Activated effector memory CD4-positive, alpha-beta T cell treated with Interleukin-2 at 50 U/mL for 16 hours (primary cell): Measurements from ENCODE around the gene NEDD4L.

Experiments used
- DNase-seq: peaks from one replicate; pipeline ENCODE4 v3.0.0-alpha.2; 2020

The NEDD4L gene

DNA sequence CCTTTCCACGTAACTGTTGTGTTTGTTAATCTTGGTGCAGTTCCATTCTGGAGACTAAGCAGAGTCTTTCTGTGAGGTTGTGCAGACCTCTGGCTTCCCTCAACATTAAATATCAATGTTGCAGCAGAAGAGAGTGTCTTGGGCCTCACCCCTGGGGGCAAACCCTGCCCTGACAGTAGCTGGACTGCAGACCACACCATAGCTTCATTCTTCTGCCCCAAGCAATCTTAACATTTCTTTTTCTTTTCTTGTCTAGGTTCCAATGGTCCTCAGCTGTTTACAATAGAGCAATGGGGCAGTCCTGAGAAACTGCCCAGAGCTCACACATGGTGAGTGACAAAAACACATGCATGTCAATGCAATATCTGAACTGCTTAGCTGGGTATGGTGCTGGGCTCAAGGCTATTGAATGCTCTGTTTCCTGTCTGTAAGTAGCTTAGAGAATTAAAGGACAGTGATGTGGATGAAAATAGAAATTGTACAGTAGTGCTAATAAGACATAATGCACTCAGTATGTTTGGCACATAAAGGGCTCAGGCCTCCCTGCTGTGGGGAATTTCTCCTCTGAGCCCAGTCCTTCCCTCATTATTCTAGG lies 347.3 kb downstream of the NEDD4L start:
- no peak for DNase-seq

DNA sequence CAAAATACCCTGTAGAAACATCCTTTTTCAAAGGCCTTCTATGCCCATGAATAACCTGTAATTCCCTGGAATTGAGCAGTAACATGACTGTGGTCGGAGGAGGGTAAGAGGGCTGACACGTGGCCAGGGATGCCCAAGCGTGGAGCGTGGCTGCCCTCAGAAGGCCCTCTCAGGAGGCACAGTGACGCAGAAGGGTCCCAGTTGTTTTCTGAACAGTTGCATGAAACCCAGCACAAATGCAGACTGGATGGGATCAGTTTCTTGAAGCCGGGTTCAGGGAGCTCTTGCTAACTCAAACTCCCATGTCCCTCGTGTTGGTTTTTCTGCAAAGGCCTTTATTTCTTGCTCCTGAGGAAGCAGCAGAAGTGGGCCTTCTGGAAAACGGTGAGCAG lies 347.9 kb downstream of the NEDD4L start:
- DNase-seq: no peak

DNA sequence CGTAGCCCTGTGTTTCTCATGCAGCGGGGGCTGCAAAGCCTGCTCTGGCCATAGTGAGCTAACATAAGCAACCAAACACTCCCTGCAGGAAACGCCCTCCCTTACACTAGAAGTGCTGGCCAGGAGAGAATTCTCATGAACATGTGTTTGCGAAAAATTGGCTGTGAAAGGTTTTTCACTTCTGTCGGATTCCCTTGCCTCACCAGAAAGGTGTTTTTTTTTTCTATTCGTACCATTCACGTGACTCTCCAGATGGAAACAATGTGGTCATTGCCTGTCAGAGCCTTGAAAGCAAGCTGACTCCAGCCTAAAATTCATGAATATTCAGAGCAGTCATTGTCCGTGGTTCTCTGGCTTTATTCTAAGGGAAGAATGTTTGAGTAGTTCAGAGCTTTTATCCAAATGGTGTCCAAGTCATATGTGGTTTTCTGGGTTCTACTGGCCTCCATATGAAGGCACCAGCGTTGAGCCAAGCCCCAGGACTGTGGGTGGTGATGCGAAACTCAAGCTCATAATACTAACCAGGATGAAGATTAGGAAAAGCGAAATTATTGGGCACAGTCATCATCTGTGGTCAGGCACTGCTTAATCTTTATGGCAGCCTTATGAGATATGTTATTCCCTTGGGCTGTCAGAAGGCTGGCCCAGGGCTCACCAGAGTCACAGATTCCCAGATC lies 348.4 kb downstream of the NEDD4L start:
- no peak for DNase-seq

DNA sequence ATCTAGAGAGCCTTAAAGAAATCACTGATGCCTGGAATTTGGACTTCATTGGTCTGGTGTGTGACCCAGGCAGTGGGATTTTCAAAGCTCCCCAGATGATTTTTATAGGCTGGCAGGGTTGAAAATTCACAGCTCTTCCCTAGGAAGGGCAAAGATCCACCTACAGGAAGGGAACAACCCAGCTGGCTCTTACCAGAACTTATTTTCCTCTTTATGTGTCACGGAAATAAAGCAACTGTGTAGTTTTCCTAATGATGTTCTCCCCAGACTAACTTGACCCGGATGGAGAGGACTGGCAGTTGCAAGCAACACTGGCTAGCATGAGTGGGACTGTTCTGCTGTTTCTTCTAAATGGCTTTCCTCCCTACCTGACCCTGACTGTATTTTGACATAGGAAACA lies 349.3 kb downstream of the NEDD4L start:
- no peak for DNase-seq

DNA sequence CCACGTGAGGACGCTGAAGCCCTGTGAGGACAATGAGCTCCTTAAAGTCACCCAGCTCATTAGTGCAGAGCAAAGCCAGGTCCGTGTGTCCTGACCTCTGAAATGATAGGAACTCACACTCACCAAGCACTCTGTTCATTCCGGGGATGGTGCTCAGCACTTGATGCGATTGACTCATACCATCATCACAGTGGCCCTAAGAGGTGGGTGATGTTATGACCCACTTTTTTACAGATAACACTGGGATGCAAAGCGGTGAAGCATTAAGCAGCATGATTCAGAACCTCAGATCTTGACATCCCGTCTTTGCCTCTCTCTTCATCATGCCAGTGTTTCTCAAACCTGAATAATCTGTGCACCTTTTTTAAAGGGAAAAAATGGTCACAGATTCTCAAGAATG lies 350.0 kb downstream of the NEDD4L start:
- no peak for DNase-seq

DNA sequence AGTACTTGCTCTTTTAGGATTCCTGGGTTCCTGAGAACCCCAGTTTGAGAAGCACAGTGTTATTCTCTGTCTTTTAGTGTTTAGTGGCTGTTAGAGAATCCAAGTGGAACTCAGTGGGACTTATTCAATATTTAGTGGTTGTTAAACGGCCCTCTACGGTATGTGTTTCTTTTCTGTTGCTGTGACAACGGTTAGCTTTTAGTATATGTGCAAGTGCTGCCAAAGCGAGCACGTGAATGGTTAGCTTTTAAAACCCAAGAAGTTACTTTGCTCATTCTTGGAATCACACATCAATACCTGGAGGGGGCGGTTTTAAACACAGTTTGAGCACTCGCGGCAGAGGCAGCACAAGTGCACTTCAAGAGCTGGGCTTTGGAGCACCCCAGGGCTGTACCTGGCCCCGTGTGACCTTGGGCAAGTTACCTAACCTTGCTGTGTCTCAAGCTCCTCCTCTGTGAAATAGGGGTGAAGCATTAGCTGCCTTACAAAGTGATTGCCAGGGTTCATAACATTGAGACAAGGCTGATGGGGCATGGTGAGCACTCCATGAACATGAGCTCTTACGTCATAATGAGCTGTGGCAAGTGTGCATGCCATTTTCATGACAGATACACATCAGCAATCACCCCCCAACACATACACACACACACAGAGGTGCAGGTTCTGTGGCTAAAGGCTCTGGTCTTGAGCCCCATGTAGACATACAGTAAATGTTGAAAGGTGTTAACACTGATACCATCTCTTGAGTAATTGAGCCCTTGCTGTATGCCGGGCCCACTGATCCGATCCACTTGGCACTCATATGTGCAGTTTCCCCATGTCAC lies 350.8 kb downstream of the NEDD4L start:
- no peak for DNase-seq

DNA sequence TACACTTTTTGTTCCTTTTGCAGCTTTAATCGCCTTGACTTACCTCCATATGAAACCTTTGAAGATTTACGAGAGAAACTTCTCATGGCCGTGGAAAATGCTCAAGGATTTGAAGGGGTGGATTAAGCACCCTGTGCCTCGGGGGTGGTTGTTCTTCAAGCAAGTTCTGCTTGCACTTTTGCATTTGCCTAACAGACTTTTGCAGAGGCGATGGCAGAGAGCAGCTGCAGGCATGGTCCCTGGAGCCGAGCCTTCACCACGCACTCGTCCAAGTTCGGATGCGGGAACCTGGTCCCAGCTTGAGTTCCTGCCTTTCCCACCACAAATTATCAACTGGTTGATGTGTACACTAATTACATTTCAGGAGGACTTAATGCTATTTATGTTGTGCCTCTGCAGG lies 352.1 kb downstream of the NEDD4L start:
- no peak for DNase-seq

DNA sequence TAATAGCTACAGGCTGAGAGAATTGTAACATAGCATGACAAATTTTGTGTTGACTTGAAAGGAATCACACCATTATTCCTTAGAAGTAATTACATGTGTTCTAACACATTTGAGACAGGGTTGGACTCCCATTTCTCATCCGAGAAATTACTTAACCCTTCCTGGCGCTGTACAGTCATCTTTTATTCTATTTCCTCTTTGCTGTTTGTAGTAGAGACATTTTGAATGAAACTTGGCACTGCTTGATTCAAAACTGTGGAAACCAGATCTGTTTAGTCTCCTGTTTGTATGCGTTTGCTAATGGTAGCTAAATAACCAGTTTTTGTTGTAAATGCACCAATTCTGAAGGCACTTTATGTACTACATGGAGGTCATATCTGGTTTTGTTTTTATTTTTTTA lies 352.9 kb downstream of the NEDD4L start:
- DNase-seq: no peak

DNA sequence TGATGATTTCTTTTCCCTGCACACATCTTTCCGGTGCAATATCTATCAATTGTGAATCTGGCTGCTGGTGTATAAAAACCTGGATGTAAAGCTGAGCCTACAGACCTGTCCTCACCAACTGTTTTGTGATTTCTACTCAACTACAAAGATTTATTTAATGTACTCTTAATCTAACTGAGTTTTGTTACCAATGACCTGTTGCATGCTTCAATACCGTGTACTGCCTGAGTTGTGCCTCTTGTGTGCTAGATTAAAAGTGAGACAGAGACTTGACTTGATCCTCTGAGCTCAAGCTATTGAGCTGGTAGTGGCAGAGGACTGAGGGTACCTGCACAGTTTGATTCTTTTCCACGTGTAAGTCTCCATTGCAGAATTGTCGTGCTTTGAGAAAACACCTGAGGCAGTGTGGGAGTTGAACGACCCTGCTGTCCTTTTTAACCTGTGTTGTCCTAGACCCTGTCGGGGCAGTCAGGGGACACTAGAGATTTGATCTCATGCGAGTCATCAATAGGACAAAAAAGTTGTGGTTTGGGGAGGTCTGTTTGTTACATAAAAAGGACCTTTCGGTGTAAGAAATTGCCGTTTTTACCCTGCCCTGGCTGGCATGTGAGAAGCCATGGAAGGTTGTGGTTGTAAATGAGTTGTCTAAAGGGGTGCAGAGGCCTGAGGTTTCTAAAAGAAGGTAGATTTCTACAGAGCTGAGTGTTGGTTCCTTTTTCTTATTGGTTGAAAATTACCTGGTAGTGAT lies 353.5 kb downstream of the NEDD4L start:
- DNase-seq: no peak

DNA sequence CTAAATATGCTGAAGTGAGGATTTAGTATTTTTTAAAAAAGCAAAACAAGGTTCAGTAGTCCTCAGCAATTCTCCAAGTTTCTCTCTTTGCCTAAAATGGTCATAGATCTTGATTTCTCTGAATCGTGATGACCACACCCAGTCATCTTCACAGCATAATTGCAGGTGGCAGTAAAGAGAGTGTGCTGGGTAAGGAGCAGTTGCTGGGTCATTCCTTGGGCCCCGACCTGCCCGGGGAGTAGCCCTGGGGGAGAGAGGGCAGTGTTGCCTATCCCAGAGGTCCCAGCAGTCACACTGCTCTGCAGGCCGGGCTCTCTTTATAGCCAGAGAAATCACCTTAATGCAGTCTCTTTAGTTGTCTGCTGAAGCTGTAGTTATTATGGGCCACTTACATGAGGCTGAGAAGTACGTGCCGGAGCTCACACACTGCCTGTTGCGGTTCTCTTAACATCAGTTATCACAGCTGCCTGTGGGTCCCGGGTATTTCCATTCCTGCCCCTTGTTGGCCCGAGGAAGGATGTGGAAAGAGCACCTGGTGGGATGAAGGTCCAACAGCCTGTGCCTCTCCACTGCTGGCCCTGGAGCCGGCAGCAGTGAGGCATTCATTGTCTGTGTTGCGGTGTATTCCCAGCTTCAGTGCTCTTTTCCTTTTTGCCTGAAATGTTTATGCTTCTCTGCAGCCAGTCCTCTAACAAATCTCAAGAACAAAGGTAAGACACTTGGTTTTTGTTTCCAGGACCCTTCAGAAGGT lies 354.8 kb downstream of the NEDD4L start:
- no peak for DNase-seq

DNA sequence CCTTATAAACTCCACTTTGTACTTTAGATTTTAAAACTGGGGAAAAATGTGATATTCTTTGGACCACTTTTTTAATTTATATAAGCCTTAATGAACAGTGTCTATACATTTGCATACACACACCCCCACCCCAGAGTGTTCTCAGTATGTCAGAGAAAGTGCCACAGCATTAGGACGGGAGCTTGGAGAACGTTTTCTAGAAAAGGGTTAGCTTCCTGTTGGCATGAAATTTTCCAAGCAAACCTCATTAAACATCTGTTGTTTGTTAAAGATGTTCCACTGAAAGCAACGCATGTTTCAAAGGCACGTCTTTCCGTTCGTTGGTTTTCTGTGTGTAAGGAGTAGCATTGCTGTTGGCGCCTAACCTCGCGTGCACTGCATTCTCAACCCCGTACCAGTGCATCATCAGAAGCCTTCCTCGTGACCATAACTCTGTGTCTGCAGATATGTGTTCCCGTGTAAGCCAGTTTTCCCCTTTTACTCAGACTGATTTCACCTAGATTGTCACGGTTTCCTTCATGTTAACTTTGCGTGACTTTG lies 356.4 kb downstream of the NEDD4L start:
- no peak for DNase-seq

DNA sequence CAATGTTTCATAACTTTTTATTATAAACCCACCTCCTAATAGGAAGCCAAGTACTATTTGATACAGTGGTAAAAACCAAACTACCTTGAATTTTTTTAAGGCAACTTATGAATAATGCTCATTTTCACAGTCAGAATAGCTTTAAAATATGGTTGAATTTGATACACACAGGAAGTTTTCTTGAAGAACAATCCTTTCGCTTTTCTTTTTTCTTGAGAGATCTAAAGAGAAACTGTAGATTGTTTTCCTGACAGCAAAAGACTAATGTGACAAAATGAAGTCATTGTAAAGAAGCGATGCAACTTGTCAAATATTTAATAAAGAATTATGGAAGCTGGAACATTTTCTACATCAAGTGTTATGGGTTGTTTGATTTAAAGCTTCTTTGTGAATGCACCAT lies 357.2 kb downstream of the NEDD4L start:
- DNase-seq: no peak

DNA sequence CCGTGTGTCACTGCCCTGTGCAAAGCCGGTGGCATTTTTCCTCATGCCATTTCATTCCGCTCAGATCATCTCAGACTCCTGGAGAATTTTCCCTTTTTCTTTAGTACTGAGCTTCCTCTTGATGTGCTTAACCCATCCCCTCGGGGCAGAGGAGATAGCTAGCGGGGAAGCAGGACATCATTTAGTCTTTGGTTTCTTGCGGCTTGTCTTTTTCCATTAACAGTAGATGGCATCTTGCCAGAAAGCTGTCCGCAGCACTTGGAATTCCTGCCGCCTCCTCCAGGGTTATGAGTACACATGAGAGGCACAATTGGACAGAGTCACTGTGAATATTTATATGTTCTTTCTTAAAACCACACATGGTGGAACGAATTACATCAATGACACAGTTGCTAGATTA lies 358.2 kb downstream of the NEDD4L start:
- no peak for DNase-seq

DNA sequence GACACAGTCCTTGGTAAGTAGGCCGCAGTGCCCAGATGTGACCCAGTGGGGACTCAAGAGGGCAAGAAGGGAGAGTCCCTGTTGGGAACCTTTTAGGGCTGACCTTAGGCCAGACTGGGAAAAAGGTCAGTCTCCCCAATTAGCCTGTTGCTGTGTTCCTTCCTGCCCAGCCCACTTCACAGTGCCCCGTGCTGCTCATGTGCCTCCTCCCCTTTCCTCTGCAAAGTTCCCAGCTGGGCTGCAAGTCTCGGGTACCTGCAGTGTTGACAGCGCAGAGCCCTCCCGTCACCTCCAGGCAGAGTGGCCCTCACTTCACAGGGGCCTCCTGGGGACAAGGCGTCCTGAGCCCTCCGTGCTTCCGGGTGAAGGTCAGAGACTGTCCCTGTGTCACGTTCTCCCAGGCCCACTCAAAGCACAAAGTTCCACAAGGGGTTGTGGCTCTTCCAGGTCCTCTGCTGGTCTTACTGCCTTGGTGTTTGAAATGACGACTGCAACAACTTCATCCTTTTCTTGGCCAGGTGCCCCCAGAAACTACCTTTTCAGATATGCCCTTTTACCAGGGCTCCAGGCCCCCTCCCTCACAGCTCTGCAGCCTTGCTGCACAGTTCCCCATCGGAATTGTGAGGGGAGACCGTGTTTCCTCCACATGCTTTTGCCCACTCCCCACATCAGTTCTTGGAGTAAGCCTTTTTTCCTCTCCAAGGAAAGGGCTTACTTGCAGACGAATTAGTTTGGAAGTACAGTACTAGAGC lies 359.1 kb downstream of the NEDD4L start:
- no peak for DNase-seq

DNA sequence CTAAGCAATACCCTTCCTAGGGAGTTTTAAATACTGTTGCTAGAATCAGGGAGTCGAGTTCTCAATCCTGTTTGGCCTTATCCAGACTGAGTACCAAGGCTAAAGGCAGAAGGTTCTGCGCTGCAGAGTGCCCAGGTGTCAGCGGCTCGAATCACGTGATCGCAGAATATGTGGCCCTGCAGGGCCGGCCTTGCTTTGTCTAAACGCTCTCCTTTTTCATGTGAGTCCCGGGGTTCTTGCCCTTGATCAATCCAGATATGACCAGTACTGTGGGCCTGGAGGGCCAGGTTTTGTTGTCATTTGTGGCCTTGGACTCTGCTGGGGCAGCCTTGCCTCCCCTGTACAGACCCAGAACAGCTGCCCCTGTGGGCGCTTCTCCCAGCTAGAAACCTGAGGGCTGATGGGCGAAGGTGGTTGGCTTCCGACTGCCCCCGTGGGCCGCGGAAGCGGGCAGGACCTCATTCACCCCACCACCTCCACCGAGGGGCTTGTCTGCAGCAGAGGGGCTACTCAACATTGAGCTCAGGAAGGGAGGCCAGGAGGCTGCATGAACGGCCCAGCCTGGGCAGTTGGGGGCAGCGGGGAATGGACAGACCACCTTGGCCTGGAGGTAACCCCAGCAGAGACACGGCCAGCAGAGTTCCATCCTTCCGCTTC lies 359.9 kb downstream of the NEDD4L start:
- no peak for DNase-seq

DNA sequence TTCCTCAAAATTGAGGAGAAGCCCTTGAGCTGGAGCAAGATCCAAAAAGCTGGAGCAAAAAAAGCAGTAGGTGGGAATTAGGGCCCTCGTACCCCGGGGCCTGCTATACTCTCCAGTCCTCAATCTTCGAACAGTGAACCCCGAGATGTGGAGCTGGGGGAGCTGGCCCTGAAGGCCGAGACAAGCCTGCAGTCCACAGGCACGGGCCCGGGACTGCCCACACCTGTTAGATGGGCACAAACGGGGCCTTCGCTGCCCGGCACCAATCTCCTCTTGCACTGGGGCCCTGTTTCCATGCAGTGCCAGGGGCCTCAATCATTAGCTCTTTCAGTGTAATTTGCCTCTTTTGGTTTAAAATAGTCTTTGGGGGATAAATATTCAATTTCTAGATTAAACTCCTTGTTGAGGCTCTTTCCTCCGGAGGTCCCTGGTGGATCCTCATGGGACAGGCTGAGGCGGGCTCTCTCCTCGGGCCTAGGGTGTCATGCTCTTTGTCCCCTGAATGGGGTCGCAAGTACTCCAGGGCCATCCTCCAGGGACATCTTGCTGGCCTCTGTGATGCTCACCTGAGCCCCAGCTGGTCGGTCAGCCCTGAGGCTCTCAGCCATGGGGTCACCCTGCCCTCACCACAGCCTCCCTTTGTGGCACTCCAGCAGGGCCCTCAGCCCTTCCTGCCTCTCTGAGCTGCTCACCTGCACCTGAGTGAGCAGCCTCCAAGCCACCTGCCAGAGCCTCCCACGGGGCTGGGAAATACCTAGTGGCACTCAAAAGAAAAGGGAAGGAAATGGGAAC lies 361.3 kb downstream of the NEDD4L start:
- no peak for DNase-seq

DNA sequence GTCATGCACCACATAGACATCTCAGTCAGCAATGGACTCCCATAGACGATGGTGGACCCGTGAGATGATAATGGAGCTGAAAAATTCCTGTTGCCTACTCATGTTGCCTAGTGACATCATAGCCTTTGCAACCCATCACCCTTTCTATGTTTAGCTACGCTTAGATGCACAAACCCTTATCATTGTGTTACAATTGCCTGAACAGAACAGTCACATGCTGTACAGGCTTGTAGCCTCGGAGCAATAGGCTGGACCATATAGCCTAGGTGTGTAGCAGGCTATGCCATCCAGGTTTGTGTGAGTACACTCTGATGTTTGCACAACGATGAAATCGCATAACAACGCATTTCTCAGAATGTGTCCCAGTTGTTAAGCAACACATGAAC lies 363.2 kb downstream of the NEDD4L start:
- no peak for DNase-seq

DNA sequence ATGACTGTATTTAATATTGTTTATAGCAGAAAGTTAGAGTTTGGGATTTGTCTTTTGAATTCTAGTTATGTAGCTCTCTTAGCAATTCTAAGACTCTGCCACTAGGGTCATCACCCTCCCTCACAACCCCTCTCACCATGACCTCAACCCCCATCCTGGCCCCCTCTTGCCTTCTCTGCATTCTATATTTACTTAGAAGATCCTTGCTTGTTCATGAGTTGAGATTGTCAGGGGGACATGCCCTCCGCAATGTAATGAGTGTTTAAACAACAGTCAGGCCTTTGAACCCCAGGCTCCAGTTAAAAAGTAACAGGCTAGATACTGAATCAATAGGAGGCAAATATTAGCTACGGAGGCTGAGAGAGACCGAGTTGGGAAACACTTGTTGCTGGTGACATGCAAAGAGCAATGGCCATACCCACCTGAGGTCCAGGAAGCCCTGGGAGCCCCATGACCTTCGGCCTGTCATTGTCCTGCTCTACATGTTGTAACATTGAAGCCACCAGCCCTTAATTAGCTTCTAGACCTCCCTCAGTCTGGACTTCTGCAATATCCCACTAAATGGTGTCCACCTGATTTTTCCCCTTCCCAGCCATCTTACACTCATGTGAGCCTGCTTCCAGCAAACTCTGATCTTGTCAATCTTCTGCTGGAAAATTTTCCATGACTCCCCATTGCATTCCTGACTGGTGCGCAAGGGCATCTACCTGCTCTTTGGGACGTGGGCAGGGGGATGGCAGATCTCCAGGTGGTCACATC lies 363.8 kb downstream of the NEDD4L start:
- no peak for DNase-seq

DNA sequence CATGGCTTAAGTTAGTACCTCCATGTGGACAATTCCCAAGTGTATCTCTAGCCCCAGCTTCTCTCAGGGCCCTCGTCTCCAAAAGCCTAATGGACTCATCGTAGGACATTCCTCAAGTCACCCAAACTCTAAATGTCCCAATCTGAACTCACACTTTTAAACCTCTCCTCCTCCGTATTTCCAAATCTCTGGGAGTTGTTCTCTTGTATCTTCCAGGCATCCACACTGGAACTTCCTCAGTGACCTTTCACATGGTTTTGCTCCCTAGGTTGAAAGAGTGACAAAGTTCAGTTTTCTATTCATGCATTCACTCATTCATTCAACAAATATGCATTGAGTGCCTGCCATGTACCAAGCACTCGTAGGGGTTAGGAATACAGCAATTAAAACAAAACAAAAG lies 364.6 kb downstream of the NEDD4L start:
- DNase-seq: no peak
